A549 (cell line): ENCODE data around the gene DGKD. TPM values are rescaled to one million over a fixed set of nuclear protein-coding genes. Genes with fewer than 3 reads are reported as not detected.

Experiments
- ATAC-seq, 2 experiments: fragments of 200-7000 bp in 1 of 2; fragments of >200 bp in 1 of 2; cut with Nextera tagmentation in 1 of 2; cut with Tn5 transposase in 1 of 2; 3 replicates each; pipeline versions ENCODE4 v1.8.0 to v1.9.1; 2018 to 2020; ENCODE audit warnings: mild to moderate bottlenecking in 1 of 2, moderate library complexity in 1 of 2
- CTCF ChIA-PET: fragments of 300-600 bp; sonication (Branson Sonifier 250); formaldehyde crosslinking; extraction: SDS; loops from one replicate; lab custom pipeline; 2021; ENCODE audit warnings: antibody characterized with exemption, inconsistent platforms; lab: Yijun Ruan, JAX
- POLR2A ChIA-PET: fragments of 350-600 bp; formaldehyde crosslinking; extraction: SDS; loops from one replicate; lab custom pipeline; 2021; ENCODE audit warnings: antibody characterized with exemption, inconsistent platforms; lab: Yijun Ruan, JAX
- DNase-seq, 2 experiments: peaks; one replicate each; pipeline versions ENCODE4 v3.0.0 to v3.0.0-alpha.2; 2011 to 2016; ENCODE audit warnings: low read depth in 1 of 2, low spot score in 1 of 2
- FAIRE-seq: peaks from 2 replicates; lab custom pipeline; 2011; peaks lifted over from hg19 to GRCh38; lab: Jason Lieb, UNC
- H3K27ac ChIP-seq, 2 experiments: fragments of >200 bp; sonication (Bioruptor Twin); formaldehyde crosslinking; 3 replicates each; pipeline ENCODE4 v1.5.1; 2016 to 2017
- H3K4me1 ChIP-seq: fragments of >200 bp; sonication (Bioruptor Twin); formaldehyde crosslinking; 3 replicates; pipeline ENCODE4 v1.6.1; 2016
- H3K4me2 ChIP-seq: fragments of >200 bp; sonication (Bioruptor Twin); formaldehyde crosslinking; 3 replicates; pipeline ENCODE4 v1.6.1; 2016
- H3K4me3 ChIP-seq: fragments of >200 bp; sonication (Bioruptor Twin); formaldehyde crosslinking; 3 replicates; pipeline ENCODE4 v1.5.1; 2016
- H3K9me3 ChIP-seq: fragments of >200 bp; sonication (Bioruptor Twin); formaldehyde crosslinking; 3 replicates; pipeline ENCODE4 v1.6.1; 2016
- BHLHE40 ChIP-seq: IDR thresholded peaks from 2 replicates; pipeline ENCODE4 v1.6.1; 2012; ENCODE audit warnings: low read depth, low read length, inconsistent platforms
- CBX2 ChIP-seq: fragments of 200-600 bp; sonication (generic); IDR thresholded peaks from 2 replicates; pipeline ENCODE4 v1.6.1; 2016; ENCODE audit warnings: low read depth, mild to moderate bottlenecking, borderline replicate concordance
- CBX8 ChIP-seq: fragments of 200-600 bp; sonication (generic); IDR thresholded peaks from 2 replicates; pipeline ENCODE4 v1.6.1; 2016
- CHD2 ChIP-seq: fragments of 150-350 bp; IDR thresholded peaks from 2 replicates; pipeline ENCODE4 v1.6.1; 2014; ENCODE audit warnings: low read length; ENCODE audit not compliant: partially characterized antibody
- CTCF ChIP-seq: fragments of >200 bp; sonication (Bioruptor Twin); formaldehyde crosslinking; IDR thresholded peaks from 3 replicates; pipeline ENCODE4 v1.5.1; 2016
- EHF ChIP-seq: fragments of 250-450 bp; sonication (Bioruptor Pico); IDR thresholded peaks from 2 replicates; pipeline ENCODE4 v1.5.0; 2020; ENCODE audit warnings: mild to moderate bottlenecking
- ESRRA ChIP-seq: fragments of 150-350 bp; IDR thresholded peaks from 2 replicates; pipeline ENCODE4 v1.6.1; 2014; ENCODE audit warnings: mild to moderate bottlenecking, low read length, borderline replicate concordance
- FOSL2 ChIP-seq, 2 experiments: fragments of 450-650 bp in 1 of 2; fragments of >200 bp in 1 of 2; sonication (Bioruptor Twin) in 1 of 2; formaldehyde crosslinking; IDR thresholded peaks; 2 replicates each; pipeline versions ENCODE4 v1.5.0 to v1.6.1; 2016 to 2020; ENCODE audit warnings: mild to moderate bottlenecking in 1 of 2, moderate library complexity in 1 of 2
- HEYL ChIP-seq: fragments of 250-450 bp; sonication (Bioruptor Pico); IDR thresholded peaks from 2 replicates; pipeline ENCODE4 v1.8.0; 2021; ENCODE audit warnings: mild to moderate bottlenecking, moderate library complexity
- HOXB13 ChIP-seq: fragments of 250-450 bp; sonication (Bioruptor Pico); IDR thresholded peaks from 2 replicates; pipeline ENCODE4 v1.5.0; 2020; ENCODE audit warnings: low read depth, mild to moderate bottlenecking, moderate library complexity
- HOXB5 ChIP-seq: fragments of 250-450 bp; sonication (Bioruptor Pico); IDR thresholded peaks from 2 replicates; pipeline ENCODE4 v1.5.0; 2020; ENCODE audit warnings: mild to moderate bottlenecking, moderate library complexity
- JUN ChIP-seq, 2 experiments: fragments of >200 bp; sonication (Bioruptor Twin); formaldehyde crosslinking; IDR thresholded peaks; 2 replicates in 1 of 2; 3 replicates in 1 of 2; pipeline ENCODE4 v1.6.1; 2016 to 2017
- KDM1A ChIP-seq: fragments of 200-600 bp; sonication (generic); IDR thresholded peaks from 2 replicates; pipeline ENCODE4 v1.6.1; 2016; ENCODE audit warnings: low read depth, mild to moderate bottlenecking
- MAFK ChIP-seq: fragments of 450-650 bp; IDR thresholded peaks from 2 replicates; pipeline ENCODE4 v1.6.1; 2014; ENCODE audit not compliant: partially characterized antibody
- MAZ ChIP-seq: fragments of 150-350 bp; IDR thresholded peaks from 2 replicates; pipeline ENCODE4 v1.6.1; 2014; ENCODE audit warnings: antibody characterized with exemption, low read depth, low read length, borderline replicate concordance
- MYC ChIP-seq: IDR thresholded peaks from 2 replicates; pipeline ENCODE4 v1.6.1; 2012; ENCODE audit warnings: mild to moderate bottlenecking, inconsistent platforms, low read length, improper control_type of control experiment, borderline replicate concordance
- PHF8 ChIP-seq: fragments of 200-600 bp; sonication (generic); IDR thresholded peaks from 2 replicates; pipeline ENCODE4 v1.6.1; 2016; ENCODE audit warnings: low read depth, mild to moderate bottlenecking, antibody characterized with exemption, moderate library complexity, borderline replicate concordance
- POLR2A ChIP-seq: IDR thresholded peaks from 2 replicates; pipeline ENCODE4 v1.6.1; 2012; ENCODE audit warnings: mild to moderate bottlenecking, low read length
- RAD21 ChIP-seq, 2 experiments: fragments of >200 bp in 1 of 2; sonication (Bioruptor Twin) in 1 of 2; formaldehyde crosslinking in 1 of 2; IDR thresholded peaks in 1 of 2; conservative IDR thresholded peaks in 1 of 2; 2 replicates in 1 of 2; 3 replicates in 1 of 2; pipeline ENCODE4 v1.6.1; 2012 to 2018; ENCODE audit warnings: inconsistent platforms in 1 of 2
- RFX5 ChIP-seq: fragments of 450-650 bp; IDR thresholded peaks from 2 replicates; pipeline ENCODE4 v1.7.1; 2014; ENCODE audit warnings: antibody characterized with exemption, mild to moderate bottlenecking, moderate library complexity
- TFCP2L1 ChIP-seq: fragments of 250-450 bp; sonication (Bioruptor Pico); IDR thresholded peaks from 2 replicates; pipeline ENCODE4 v1.5.0; 2021; ENCODE audit warnings: mild to moderate bottlenecking
- ZC3H11A ChIP-seq: fragments of 450-650 bp; IDR thresholded peaks from 2 replicates; pipeline ENCODE4 v1.6.1; 2014; ENCODE audit warnings: antibody characterized with exemption, mild to moderate bottlenecking
- WGBS: methylation state at CpG from one replicate; pipeline ENCODE4 v1.1.6; 2017; ENCODE audit errors: missing lambda C conversion rate; 5-methylcytosine and 5-hydroxymethylcytosine counted together
- polyA plus RNA-seq, 4 experiments: library from polyadenylated mRNA; depleted of rRNA in 3 of 4; stranded (reverse); fragments of >200 nt; fragmentation: RNase III in 1 of 4; extraction: RNeasy Plus Mini Kit Qiagen cat#74134 plus additional on column Dnase treatment in 1 of 4; gene quantifications; 2 replicates in 3 of 4; 3 replicates in 1 of 4; pipeline ENCODE4 v1.2.3, GENCODE V29; 2011 to 2017
- TF ChIP-seq, protein P1 (sequence below): fragments of >200 bp; sonication (Bioruptor Twin); formaldehyde crosslinking; IDR thresholded peaks from 3 replicates; pipeline ENCODE4 v1.6.1; 2016

The DGKD gene
- polyA plus RNA-seq, 2 of the 4 experiments (the other 2 are of a cell fraction) = 68.8 to 99.6 TPM

DNA sequence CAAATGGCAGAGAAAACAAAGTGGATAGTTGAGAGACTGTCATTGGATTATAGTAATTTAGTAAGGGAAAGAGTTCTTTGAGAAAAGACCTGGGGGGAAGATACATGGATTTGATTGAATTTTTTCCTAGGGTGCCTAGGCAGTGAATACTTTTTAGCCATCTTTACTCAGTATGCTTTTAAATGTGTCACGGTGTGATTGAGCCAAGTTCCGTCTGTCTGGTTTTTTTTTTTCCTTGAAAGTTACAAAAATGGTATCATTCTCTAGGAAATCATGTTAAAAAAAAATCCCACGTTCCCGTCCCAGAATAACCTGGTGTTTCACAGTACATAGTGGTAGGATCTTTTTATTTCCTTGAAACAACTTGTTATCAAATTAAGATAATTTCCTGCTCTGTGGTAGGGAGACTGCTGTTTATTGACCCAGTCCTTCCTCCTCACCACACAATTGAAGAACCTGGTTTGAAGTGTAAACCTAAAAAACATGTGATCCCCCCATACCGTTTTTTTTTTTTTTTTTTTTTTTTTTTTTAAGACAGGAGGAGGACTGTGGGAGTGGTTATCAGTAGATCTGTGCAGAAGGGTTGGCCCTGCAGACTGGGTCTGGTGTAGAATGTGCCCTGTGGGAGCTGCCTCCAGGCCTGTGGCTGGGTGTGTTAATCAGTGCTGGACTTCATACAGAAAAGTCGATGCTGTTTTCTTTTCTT, 55.1 kb downstream of the DGKD start:
- POLR2A ChIA-PET = no interaction called here
- WGBS = 38% methylated on average over 6 of the region's 6 CpGs
- ATAC-seq (peak in 1 of 2 experiments; percentile 11; a peak in 1 of 6 replicates), DNase-seq (peak in 1 of 2 experiments; percentile 62), FAIRE-seq (no peak)
- Histone ChIP-seq H3K9me3 (peaks cover 25% of the 10 kb centered on the region), H3K27ac (peak overlapping the region; percentile 71 to 85), H3K4me1 (peaks cover 55% of the 10 kb centered on the region), H3K4me2 (peak overlapping the region; percentile 18), H3K4me3 (no peak overlapping the region)
- CTCF ChIA-PET = interaction anchor here (1.0 to 13.7 kb wide), 4 partner anchors 15 to 423 kb away, joined by 3 to 166 read pairs (median 4); no protein-coding TSS in a partner anchor
- TF ChIP-seq MAFK = no peak
- TF ChIP-seq RFX5 = no peak
- TF ChIP-seq EHF (CRISPR knock-in tag) = no peak
- TF ChIP-seq TFCP2L1 (CRISPR knock-in tag) = no peak
- TF ChIP-seq JUN (IDR thresholded peaks at IDR 0.05) = no peak
- TF ChIP-seq CTCF = no peak
- no peak for TF ChIP-seq MYC
- no peak for TF ChIP-seq BHLHE40
- no peak for TF ChIP-seq ZC3H11A
- no peak for TF ChIP-seq HOXB13 (CRISPR knock-in tag)
- TF ChIP-seq MAZ = no peak
- TF ChIP-seq ESRRA = no peak
- no peak for TF ChIP-seq RAD21 (conservative IDR thresholded peaks at IDR 0.05 in 1 of 2, IDR thresholded peaks at IDR 0.05 in 1 of 2)

DNA sequence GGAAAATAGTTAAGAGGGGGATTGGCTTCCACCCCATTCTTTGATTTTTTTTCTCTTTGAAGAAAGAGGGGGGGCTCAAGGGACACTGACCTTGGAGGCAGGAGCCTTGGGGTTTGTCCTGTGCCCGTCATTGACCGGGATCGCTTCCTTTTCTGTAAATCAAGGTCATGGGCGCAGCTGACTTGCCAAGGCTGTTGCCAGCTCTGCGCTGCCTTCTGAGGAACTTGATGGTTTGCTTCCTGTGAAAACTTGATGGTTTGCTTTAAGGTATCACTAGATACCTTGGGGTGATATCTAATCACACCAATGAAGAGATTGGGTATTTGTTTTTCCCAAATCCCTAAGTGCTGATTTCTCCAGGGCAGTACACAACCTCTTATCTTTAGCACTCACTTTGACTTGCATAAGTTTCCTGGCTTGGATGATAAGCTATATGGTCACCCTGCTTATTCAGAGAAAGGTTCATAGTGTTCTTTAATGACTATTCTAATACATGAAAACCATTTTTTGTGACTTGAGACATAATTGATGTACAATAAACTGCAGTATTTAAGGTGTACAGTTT, 56.0 kb downstream of the DGKD start:
- no peak for FAIRE-seq
- TF ChIP-seq ZC3H11A (no peak), CBX8 (no peak), ESRRA (no peak), POLR2A (no peak), CBX2 (no peak), HOXB5 (CRISPR knock-in tag) (no peak), CHD2 (no peak), EHF (CRISPR knock-in tag) (no peak), PHF8 (no peak), KDM1A (no peak), TFCP2L1 (CRISPR knock-in tag) (no peak), FOSL2 (IDR thresholded peaks at IDR 0.05) (no peak), FOSL2 (CRISPR knock-in tag; IDR thresholded peaks at IDR 0.05) (no peak), HEYL (CRISPR knock-in tag) (no peak)
- TF ChIP-seq, protein P1, sequence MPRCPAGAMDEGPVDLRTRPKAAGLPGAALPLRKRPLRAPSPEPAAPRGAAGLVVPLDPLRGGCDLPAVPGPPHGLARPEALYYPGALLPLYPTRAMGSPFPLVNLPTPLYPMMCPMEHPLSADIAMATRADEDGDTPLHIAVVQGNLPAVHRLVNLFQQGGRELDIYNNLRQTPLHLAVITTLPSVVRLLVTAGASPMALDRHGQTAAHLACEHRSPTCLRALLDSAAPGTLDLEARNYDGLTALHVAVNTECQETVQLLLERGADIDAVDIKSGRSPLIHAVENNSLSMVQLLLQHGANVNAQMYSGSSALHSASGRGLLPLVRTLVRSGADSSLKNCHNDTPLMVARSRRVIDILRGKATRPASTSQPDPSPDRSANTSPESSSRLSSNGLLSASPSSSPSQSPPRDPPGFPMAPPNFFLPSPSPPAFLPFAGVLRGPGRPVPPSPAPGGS = no peak
- TF ChIP-seq, all 56 proteins: peak for 0
- no peak overlapping the region for H3K4me3 ChIP-seq
- CTCF ChIA-PET = interaction anchor here (1.0 to 13.7 kb wide), 5 partner anchors 12 to 422 kb away, joined by 3 to 166 read pairs (median 5); no protein-coding TSS in a partner anchor
- DNase-seq (no peak), ATAC-seq (no peak)
- peak overlapping the region; percentile 71 to 85 for H3K27ac ChIP-seq
- peak overlapping the region; percentile 18 for H3K4me2 ChIP-seq
- POLR2A ChIA-PET = interaction anchor here (0.5 kb wide), 1 partner anchor 9 kb away, joined by 3 read pairs; no protein-coding TSS in a partner anchor
- H3K9me3 ChIP-seq = peaks cover 25% of the 10 kb centered on the region
- peaks cover 57% of the 10 kb centered on the region for H3K4me1 ChIP-seq
- 98% methylated on average over 5 of the region's 5 CpGs for WGBS
